HepG2 (cell line): ENCODE data around the gene EVPLL. TPM values are rescaled to one million over a fixed set of nuclear protein-coding genes. Genes with fewer than 3 reads are reported as not detected.

ENCODE experiments used
- CHD2 ChIP-seq: IDR thresholded peaks from 2 replicates; pipeline ENCODE4 v1.6.1; 2011; ENCODE audit warnings: low read depth, low read length, improper control_type of control experiment
- CSRNP1 ChIP-seq: sonication (generic); formaldehyde crosslinking; IDR thresholded peaks from 2 replicates; pipeline ENCODE4 v1.8.1; 2023; ENCODE audit warnings: mild to moderate bottlenecking, missing genetic modification reagents
- EP300 ChIP-seq, 3 experiments: sonication (generic) in 1 of 3; formaldehyde crosslinking in 1 of 3; IDR thresholded peaks; 2 replicates each; pipeline versions ENCODE4 v1.5.1 to v1.6.1; 2011 to 2020; ENCODE audit warnings: low read depth in 2 of 3, low read length in 2 of 3, borderline replicate concordance in 1 of 3, improper control_type of control experiment in 1 of 3, mild to moderate bottlenecking in 1 of 3, missing genetic modification reagents in 1 of 3, moderate library complexity in 1 of 3
- FOXA3 ChIP-seq: IDR thresholded peaks from 2 replicates; pipeline ENCODE4 v1.6.1; 2016; ENCODE audit warnings: missing genetic modification reagents, missing compliant biosample characterization
- GMEB2 ChIP-seq: IDR thresholded peaks from 2 replicates; pipeline ENCODE4 v1.6.1; 2016; ENCODE audit warnings: missing biosample characterization, missing genetic modification reagents, low read depth
- HHEX ChIP-seq: IDR thresholded peaks from 2 replicates; pipeline ENCODE4 v1.6.1; 2016; ENCODE audit warnings: control low read depth
- KLF16 ChIP-seq, 2 experiments: sonication (generic) in 1 of 2; formaldehyde crosslinking in 1 of 2; IDR thresholded peaks; 2 replicates each; pipeline versions ENCODE4 v1.6.1 to v1.8.0; 2016 to 2023; ENCODE audit warnings: missing genetic modification reagents in 2 of 2, missing compliant biosample characterization in 1 of 2
- MYPOP ChIP-seq: sonication (generic); formaldehyde crosslinking; IDR thresholded peaks from 2 replicates; pipeline ENCODE4 v1.8.1; 2023; ENCODE audit warnings: mild to moderate bottlenecking, moderate library complexity, missing genetic modification reagents
- NR0B2 ChIP-seq: sonication (generic); formaldehyde crosslinking; IDR thresholded peaks from 2 replicates; pipeline ENCODE4 v1.4.0; 2020; ENCODE audit warnings: mild to moderate bottlenecking, missing genetic modification reagents
- NRL ChIP-seq: sonication (generic); formaldehyde crosslinking; IDR thresholded peaks from 2 replicates; pipeline ENCODE4 v1.5.0; 2020; ENCODE audit warnings: missing genetic modification reagents, mild to moderate bottlenecking, moderate library complexity, borderline replicate concordance
- PBX3 ChIP-seq: sonication (generic); formaldehyde crosslinking; IDR thresholded peaks from 2 replicates; pipeline ENCODE4 v1.8.1; 2023; ENCODE audit warnings: missing genetic modification reagents, inconsistent platforms, borderline replicate concordance
- POLR2A ChIP-seq, 2 experiments: IDR thresholded peaks; 2 replicates each; pipeline ENCODE4 v1.6.1; 2011; ENCODE audit warnings: low read depth in 2 of 2, low read length in 2 of 2, mild to moderate bottlenecking in 1 of 2, moderate library complexity in 1 of 2; ENCODE audit not compliant: insufficient read depth in 1 of 2
- PRDM10 ChIP-seq: sonication (generic); formaldehyde crosslinking; IDR thresholded peaks from 2 replicates; pipeline ENCODE4 v1.4.0; 2020; ENCODE audit warnings: low read depth, missing genetic modification reagents
- ZNF230 ChIP-seq: sonication (generic); formaldehyde crosslinking; IDR thresholded peaks from 2 replicates; pipeline ENCODE4 v1.4.0; 2020; ENCODE audit warnings: mild to moderate bottlenecking, missing genetic modification reagents
- ZNF343 ChIP-seq: sonication (generic); formaldehyde crosslinking; IDR thresholded peaks from 2 replicates; pipeline ENCODE4 v1.4.0; 2020; ENCODE audit warnings: mild to moderate bottlenecking, missing genetic modification reagents
- ZNF468 ChIP-seq: sonication (generic); formaldehyde crosslinking; IDR thresholded peaks from 2 replicates; pipeline ENCODE4 v1.8.0; 2022; ENCODE audit warnings: mild to moderate bottlenecking, moderate library complexity, missing genetic modification reagents
- ZNF614 ChIP-seq: IDR thresholded peaks from 2 replicates; pipeline ENCODE4 v1.6.1; 2018; ENCODE audit warnings: missing biosample characterization, missing genetic modification reagents, inconsistent platforms, borderline replicate concordance
- ZSCAN29 ChIP-seq: sonication (generic); formaldehyde crosslinking; conservative IDR thresholded peaks from 2 replicates; pipeline ENCODE4 v1.4.0; 2020; ENCODE audit warnings: mild to moderate bottlenecking, missing genetic modification reagents
- polyA plus RNA-seq, 8 experiments: library from polyadenylated mRNA; depleted of rRNA in 3 of 8; stranded (reverse) in 7 of 8; unstranded in 1 of 8; fragments of >200 nt; fragmentation: Illumina TruSeq in 4 of 8; extraction: Trizol in 4 of 8; gene quantifications; 2 replicates each; pipeline versions ENCODE4 v1.2.1 to v1.2.3, GENCODE V29; 2011 to 2016; ENCODE audit warnings: low read depth in 4 of 8, missing spikeins in 1 of 8, mixed read lengths in 1 of 8; ENCODE audit not compliant: insufficient read depth in 1 of 8
- total RNA-seq, 5 experiments: library from RNA; depleted of rRNA; stranded (reverse); fragments of >200 nt; fragmentation: Illumina TruSeq; extraction: Trizol; gene quantifications; 2 replicates each; pipeline ENCODE4 v1.2.3, GENCODE V29; 2016; ENCODE audit warnings: low read depth in 1 of 5

The EVPLL gene
- total and polyA plus RNA-seq, 2 of the 13 experiments (the other 11 are each of a cell fraction or from before 2014, with no cell fraction given), result 0.07 TPM; not detected in 1

- TF ChIP-seq ZNF614 (CRISPR knock-in tag) (peak; percentile 7; the same call in 1 of the 2 replicates), ZNF468 (CRISPR knock-in tag) (no peak), POLR2A (IDR thresholded peaks at IDR 0.05; ENCODE audit: insufficient read depth in 1 of 2, low read depth in 2 of 2, low read length in 2 of 2) (peak in 1 of 2 experiments; percentile 13; a peak in 1 of 4 replicates), GMEB2 (CRISPR knock-in tag) (no peak), ZNF230 (CRISPR knock-in tag) (0 out of 2 replicates have a peak, but pooled peaks have one; percentile 35), HHEX (no peak), EP300 (IDR thresholded peaks at IDR 0.05; ENCODE audit: low read depth in 2 of 2, low read length in 2 of 2) (no peak), EP300 (CRISPR knock-in tag; IDR thresholded peaks at IDR 0.05; ENCODE audit: borderline replicate concordance) (no peak), CSRNP1 (0 out of 2 replicates have a peak, but pooled peaks have one; percentile 11), CHD2 (no peak), MYPOP (CRISPR knock-in tag) (no peak), NR0B2 (CRISPR knock-in tag) (no peak), PRDM10 (peak; percentile 89), ZSCAN29 (no peak), NRL (CRISPR knock-in tag) (no peak), KLF16 (CRISPR knock-in tag; IDR thresholded peaks at IDR 0.05) (no peak), PBX3 (CRISPR knock-in tag) (no peak), ZNF343 (no peak), FOXA3 (CRISPR knock-in tag) (0 out of 2 replicates have a peak, but pooled peaks have one; percentile 25)
Observed at GRCh38 chr17:18362698-18363100, 14.9 kb upstream of the EVPLL start (continued).
